DMS 273 treated with DMSO at 0.1 percent for 48 hours (cell line): ENCODE measurements around the gene ATAD3C.

Experiments used
- DNase-seq: peaks from one replicate; lab custom pipeline; 2025; lab: John Stamatoyannopoulos, UW

ATAD3C gene

DNA sequence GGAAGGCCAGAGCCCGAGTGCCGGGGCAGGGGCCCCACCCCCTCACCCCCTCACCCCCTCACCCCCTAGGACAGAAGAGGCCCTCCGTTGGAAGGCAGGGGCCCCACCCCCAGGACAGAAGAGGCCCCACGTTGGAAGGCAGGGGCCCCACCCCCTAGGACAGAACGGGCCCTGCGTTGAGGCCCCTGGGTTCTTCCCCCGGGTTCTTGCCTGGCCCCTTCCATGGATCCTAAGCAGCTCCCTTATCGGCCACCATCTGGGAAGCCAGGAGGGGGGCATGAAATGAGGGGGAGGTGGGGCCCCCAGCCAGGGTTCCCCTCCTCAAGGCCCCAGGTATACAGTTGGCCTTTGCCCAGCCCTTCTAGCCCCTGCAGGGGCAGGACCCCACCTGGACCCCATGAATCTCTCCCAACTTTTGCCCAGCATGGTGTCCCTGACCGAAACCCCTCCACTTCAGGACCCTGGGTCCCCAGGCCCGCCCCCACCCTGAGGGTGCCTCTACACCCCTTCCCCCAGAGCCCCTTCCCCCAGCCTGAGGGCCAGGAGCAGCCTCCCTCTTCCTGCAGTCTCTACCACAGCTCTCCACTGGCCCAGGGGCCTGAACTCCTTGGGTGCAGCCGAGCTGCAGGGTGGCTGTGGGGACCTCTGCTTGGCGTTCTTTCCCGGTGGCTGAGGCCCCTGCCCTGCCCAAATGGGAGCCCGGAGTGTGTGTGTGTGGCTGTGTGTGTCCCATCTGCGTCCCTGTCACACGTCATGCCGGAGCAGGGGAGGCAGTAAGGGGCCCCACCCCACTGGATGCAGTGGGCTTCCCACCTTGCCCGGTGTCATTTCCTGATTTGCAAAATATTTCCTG, 18.3 kb upstream of the ATAD3C start:
- no peak for DNase-seq

DNA sequence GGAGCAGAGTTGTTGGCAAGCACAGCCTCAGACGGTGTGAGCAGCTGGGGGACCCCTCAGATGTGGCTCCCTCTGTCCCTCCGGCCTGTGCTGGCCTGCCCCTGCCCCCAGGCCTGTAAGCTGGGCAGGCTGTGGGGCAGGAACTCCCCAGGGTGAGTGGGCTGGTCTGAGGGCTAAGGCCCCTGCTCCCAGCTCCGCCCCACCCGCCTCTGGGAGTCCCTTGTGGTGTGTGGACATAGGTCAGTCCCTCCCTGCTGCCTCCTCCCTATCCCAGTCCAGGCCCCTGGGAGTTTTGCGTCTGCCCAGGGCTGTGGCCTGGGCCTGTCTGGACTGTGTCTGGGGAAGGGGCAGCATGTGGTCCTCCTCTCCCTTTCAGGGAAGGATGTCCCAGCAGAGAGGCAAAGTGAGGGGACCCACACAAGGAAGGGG, 17.6 kb upstream of the ATAD3C start:
- no peak for DNase-seq

DNA sequence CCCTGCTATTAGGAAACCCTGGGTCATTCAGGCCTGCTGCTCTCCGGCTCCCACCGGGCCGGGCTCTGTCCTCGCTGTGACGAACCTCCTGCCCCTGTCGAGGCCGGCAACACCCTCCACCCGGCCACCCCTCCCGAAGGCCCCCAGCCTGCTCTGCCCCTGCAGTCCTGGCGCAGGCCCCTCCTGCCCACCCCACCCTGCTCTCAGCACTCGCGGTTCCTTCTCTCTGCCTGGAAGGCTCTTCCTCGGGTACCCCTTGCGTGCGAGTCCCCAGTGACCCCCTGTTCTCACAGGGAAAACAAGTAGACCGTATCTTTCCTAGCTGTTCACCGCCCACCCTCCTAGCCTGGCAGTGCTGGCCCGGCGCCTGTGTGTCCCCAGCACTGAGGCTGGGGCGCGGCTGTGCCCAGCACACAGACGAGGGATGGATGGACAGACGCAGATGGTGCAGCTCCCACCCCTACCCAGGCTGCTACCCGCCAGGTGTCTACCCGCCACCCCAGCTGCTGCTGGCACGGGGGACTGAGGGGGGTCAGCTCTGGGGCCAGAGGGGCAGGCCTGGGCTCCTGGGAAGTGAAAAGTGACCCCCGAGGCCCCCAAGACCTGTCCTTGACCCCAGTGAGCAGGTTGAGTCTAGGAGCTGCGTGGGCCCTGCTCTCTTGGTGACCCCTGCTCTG, 17.1 kb upstream of the ATAD3C start:
- peak; percentile 82 for DNase-seq

DNA sequence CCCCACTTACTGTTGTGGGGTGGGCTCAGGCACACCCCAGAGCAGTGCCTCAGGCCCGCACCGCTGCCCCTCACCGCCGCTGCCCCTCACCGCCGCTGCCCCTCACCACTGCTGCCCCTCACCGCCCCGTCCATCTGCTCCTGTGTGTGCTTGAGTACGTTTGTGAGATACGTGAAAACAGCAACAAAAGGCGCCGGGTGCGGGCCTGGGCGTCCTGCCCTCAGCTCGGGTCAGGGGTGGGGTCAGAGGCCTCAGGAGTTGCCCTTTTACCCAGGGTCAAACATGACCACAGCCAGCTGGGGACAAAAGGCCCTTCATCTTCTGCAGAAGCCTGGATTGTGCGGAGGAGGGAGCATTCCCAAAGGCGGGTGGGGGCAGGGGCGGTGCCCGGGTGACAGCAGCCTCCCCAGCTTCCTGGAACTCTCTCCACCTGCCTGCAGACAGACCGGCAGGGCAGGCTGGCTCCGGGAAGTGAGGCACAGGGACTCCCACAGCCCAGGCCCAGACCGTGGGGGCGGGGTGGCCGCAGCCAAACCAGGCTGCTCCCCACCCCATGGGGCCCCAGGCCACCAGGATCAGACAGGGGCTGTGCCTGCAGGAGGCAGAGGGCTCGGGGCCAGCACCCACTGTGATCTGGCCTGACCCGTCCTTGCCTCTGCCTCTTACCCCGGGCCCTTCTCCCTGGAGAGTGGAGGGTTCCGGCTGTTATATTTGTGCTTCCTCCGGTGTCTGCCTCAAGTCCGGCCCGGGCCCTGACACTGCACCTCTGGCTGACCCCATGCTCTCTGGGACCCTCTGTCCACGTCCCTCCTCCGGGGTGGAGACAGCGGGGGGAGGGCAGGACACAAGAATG, 16.3 kb upstream of the ATAD3C start:
- peak; percentile 78 for DNase-seq

DNA sequence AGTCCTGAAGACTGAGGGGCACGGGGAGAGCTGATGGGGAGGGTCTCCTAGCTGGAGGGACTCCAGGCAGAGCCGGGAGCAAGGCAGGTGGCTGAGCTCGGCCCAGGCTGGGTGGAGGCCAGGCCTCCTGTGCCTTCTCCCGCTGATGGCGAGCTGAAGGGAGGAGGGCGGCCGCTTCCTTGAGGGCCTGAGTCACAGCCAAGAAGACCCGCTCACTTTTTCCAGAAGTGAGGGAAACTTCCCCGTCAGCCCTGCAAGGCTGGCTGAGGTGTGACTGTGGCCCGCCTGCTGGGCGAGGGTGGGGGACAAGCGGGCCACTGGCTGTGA, 15.7 kb upstream of the ATAD3C start:
- no peak for DNase-seq

DNA sequence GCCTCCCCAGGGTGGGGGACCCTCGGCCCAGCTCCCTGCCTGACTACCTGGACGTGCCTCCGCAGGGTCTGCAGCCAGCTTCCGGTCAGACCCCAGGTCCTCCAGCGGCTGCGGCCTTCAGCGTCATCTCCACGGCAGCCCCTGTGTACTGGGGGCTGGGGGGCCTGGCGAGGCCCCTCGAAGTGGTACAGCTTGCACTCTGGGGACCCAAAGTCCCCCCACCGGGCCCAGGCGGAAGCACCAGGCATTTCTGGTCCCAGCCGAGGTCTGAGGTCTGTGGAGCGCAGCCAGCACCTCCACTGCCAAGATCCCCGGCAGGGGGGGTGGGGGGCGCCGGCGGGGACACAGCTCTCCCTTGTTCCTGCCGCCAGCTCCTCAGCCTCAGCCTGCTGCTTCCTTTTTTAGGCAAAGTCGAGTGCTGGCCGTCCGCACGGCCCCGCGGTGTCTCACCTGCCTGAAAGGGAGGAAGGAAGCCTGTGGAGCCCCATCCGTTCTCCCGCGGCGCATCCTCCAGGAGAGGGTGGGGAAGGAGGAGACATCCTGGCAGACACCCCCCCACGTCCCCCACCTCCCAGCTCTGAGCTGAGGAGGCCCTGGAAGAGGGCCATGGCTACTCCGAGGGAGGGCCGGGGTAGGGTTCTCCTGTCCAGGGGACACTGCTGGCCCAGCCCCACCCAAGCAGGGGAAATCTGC, 15.2 kb upstream of the ATAD3C start:
- DNase-seq = peak; percentile 54

DNA sequence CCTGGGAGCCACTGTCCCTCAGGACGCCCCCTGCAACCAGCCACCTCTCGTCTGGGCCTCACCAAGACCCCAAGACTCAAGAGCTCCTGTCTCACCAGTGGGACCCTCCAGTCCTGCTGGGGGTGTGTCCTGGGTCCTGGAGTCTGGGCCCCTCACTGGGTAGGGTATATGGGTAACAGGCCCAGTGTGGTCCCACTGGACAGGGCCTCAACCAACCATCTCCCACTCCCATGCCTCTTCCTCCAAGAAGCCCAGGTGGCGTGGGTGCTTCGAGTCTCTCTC, 14.7 kb upstream of the ATAD3C start:
- DNase-seq = no peak

DNA sequence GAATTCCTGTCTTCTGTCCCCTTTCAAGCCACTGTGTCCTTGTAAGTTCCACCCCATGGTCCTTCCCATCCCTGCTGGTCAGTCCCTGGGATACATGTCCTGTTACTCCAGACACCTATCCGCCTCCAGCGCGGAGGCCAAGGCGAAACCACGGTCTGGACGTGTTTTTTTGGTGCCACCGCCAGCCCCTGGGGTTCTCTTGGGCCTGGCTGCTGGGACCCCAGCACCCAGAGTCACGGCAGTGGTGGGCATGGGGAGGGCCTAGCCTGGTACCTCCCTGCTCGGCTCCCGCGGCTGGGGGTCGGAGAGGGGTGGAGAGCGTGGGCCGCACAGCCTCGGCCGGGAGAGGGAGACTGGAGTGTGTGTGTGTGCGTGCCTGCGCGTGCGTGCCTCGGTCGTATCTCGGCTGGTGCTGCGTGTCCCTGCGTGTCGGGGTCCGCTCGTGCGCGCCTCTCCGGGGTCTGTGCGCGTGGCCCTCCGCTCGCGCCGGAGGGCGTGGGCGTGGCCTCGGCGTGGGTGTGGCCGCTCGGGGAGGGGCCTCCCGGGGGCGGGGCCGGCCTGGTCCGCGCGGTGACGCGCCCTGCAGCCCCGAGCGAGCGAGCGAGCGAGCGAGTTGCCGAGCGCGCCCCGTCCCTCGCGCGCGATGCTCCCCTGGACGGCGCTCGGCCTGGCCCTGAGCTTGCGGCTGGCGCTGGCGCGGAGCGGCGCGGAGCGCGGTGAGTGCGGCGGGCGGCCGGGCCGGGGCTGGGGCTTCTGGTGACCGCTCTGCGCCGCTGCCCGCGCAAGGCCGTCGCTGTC, 14.2 kb upstream of the ATAD3C start, which contains the start of gene VWA1:
Gene VWA1, plus strand, starts transcription at position 585 of the 798 bp plus-strand sequence. Its CDS starts 59 bp downstream, at position 644.
- no peak for DNase-seq

DNA sequence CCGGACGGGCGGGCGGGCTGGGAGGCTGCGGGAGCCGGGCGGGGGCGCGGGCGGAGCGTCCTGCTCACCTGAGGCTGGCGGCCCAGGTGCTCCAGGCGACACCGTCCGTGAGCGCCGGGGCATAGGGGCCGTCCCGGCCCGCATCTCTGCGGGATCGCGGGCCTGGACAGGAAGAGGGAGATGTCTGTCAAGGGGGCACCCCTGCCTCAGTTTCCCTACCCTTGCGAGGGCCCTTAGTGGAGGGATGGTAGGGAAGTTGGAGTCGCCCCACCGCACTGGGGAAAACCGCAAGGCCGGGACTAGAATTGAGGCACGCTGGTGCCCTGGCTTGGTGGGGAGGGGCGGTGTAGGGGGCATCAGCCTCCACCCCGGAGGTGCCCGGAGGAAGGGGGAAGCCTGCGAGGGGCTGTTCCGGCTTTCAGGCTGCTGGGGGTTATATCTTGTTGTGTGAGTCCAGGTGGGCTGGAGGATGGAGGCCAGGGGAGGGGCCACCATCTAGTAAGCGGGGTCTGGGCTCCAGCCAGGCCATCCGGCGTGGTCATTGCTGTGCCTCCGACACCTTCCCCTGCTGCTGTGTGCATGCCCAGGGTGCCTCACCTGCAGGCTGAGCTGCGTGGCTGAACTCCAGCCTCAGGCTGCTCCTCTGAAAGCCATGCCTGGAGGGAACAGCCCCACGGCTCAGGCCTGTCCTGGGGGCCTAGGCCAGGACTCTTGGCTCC, 13.4 kb upstream of the ATAD3C start:
- DNase-seq = no peak

DNA sequence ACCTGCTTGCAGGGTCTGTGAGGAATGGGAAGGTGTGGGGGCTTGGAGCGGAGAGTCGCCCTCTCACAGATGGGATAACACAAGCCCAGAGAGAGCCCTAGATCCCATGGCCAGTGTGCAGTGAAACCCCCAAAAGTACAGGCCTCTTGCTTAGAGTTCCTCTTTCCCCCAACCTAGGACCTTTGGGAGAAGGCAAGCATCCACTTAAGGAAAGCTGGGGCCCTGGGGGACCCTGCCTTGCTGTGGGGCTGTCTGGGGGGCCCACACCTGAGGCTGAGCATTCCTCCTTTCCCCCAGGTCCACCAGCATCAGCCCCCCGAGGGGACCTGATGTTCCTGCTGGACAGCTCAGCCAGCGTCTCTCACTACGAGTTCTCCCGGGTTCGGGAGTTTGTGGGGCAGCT, 12.9 kb upstream of the ATAD3C start:
- DNase-seq = no peak

DNA sequence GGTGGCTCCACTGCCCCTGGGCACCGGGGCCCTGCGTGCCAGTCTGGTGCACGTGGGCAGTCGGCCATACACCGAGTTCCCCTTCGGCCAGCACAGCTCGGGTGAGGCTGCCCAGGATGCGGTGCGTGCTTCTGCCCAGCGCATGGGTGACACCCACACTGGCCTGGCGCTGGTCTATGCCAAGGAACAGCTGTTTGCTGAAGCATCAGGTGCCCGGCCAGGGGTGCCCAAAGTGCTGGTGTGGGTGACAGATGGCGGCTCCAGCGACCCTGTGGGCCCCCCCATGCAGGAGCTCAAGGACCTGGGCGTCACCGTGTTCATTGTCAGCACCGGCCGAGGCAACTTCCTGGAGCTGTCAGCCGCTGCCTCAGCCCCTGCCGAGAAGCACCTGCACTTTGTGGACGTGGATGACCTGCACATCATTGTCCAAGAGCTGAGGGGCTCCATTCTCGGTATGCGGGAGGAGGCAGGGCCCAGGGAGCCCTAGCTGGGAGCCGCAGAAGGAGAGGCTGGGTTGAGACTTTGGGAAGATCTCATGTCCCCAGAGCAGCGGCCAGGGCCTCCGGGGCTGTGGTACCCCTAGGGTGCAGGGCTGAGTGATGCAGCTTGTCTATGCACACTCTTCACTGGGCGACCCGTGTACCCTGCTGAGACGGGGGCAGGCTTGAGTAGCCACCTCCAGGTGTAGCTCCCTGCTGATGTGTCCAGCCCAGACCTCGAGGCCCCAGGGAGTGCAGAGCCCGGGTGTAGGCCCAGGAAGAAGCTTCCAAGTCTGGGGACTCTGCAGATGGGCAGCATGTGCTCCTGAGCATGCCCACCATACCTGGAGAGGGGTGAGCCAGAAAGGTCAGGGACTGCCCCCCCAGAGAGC, 12.2 kb upstream of the ATAD3C start:
- no peak for DNase-seq

DNA sequence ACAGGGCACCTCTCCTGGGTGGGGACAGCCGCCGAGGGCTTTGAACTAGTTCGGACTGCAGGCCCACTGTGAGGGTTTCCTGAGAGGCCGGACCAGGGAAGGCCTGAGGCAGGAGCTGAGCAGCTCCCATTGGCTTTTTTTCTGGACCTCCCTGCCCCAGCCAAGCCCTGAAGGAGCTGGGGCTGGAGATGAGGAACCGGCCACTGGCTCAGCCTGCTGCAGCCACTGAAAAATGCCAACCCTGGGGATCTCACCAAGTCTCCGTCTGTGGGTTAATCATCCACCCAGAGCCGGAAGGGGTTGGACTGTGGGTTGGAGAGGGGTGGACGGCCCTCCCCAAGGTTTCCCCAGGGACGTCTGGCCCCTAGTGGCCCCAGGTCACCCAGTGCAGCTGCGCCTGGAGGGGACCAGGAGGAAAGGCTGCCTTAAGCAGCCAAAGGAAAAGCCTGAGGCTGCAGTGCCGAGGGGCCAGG, 11.5 kb upstream of the ATAD3C start:
- no peak for DNase-seq

DNA sequence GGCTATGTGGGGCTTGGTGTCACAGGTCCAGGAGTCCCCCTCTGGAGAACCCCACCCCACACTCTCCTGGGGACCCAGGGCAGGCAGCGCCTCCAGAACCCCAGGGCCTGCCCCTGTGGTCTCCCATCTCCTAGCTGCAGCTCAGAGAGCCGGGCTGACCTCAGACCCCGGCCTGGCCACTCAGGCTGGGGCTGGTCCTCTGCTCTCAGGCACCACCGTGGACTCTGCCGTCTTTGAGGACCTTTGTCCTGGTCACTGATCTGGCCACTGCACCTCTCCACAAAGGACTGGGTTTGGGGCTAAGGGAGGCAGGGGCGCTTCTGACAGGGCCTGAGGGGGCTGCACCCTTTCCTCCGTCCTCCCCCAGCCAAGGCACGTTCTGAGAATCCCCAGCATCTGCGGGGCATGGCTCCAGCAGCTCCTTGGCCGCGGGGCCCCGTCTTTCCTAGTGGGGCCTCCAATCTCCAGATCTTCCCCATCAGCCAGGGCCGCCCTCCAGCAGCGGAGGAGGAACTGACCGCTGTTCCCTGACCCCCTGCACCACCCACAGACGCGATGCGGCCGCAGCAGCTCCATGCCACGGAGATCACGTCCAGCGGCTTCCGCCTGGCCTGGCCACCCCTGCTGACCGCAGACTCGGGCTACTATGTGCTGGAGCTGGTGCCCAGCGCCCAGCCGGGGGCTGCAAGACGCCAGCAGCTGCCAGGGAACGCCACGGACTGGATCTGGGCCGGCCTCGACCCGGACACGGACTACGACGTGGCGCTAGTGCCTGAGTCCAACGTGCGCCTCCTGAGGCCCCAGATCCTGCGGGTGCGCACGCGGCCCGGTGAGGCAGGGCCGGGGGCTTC, 10.7 kb upstream of the ATAD3C start:
- no peak for DNase-seq

DNA sequence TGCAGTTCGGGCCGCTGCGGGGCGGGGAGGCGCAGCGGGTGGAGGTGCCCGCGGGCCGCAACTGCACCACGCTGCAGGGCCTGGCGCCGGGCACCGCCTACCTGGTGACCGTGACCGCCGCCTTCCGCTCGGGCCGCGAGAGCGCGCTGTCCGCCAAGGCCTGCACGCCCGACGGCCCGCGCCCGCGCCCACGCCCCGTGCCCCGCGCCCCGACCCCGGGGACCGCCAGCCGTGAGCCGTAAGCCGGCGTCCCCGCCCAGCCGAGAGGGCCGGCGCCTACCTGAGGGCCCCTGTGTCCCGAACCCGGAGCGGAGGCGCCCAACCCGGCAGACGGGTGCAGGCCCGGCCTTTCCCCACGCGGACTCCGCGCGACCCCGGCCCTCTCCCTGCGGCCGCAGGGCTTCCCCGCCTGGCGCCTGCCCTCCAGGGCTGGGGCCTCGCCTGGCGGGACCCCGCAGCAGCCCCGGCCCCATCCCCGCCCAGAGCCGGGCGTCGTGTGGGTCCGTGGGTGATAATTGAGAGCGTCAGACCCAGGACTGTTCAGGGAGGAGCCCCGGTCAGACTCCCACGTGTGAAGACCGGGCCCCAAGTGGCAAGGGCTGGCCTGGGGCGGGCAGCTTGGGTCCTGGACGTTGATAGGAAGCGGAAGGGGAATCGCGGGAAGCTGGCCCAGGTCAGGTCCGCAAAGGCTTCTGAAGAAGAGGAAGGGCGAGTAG, 9.8 kb upstream of the ATAD3C start:
- no peak for DNase-seq

DNA sequence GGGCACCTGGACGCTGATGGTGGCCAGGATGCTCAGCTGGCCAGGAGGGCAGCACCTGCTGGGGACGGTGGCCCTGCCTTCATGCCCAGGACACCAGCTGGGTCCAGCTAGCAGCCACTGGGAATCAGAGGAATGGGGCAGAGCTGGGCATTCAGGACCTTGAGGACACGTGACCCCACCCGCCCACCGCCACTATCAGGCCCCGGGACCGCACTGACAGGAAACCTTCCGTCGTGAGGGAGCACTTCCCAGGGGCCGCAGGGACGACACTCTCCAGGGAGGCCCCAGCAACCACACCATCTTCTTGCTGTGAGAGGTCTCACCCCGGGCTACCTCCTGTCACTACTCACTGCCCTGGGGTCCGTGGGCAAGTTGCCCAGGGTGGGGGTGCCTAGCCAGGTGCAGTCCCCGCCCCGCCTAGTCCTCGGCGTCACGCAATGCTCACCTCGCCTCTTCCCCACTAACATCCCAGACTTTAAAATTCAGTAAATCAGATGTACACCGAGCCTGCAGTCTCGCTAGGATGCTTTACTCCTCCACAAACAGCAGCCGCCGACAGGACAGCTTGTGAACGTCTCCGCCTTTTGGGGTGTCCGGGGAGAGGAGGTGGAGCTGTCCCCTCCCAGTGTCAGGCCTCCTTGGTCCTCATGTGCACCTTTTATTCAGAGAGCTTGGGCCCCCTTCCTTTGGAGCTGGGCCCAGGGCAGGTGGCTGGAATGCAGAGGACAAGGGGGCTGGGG, 9.1 kb upstream of the ATAD3C start:
- no peak for DNase-seq

DNA sequence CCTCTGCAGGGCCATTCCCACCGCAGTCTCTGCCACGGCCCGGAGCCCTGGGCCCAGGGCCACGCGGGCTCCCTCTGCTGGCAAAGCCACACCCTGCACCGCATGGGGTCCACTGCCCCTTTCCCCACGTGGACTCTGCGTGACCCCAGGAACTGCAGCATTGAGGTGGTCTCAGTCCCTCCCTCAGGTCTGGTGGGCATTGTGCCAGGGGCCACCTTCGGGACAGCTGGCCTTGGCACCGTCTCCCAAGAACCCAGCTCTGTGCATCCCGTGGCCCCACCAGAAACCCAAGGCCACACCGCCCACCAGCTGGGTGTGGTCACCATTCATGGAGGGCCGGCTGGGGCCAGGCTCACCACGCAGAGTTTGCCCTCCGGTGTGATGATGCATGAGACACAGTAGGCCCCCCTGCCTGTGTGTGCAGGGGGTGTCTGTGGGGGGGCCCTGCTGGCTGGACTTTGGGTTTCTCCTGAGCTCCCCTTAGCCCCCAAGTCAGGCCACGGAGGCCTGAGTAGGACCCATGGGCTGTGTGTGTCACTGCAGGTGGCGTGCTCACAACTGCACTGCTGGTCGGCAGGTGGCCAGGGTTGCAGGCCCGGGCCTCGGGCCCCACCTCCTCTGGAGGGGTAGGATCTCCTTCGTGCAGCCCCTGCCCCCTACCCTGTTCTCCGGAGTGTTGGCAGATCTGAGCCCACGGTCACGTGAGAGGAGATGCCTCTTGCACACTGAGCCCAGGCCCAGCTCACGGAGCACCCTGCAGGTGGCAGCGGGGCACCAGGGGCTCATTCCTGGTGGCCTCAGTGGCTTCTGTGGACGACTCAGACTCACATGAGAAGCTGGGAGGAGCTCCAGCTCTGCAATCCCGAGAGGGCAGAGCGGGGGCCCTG, 8.2 kb upstream of the ATAD3C start:
- DNase-seq = no peak
